KMS-11 (cell line): Measurements from ENCODE around the gene EXD1.

Experiments used
- H2AFZ ChIP-seq: fragments of 200-600 bp; sonication (generic); 2 replicates; pipeline ENCODE4 v1.6.1; 2016; ENCODE audit warnings: antibody characterized with exemption, mixed run types, low read depth
- H3K27ac ChIP-seq: fragments of 200-600 bp; sonication (generic); 2 replicates; pipeline ENCODE4 v1.6.1; 2016; ENCODE audit warnings: mild to moderate bottlenecking, mixed run types
- H3K27me3 ChIP-seq: fragments of 200-600 bp; sonication (generic); 2 replicates; pipeline ENCODE4 v1.6.1; 2017; ENCODE audit warnings: mild to moderate bottlenecking, low read depth, mixed run types, moderate library complexity; ENCODE audit not compliant: insufficient read depth
- H3K36me3 ChIP-seq: fragments of 200-600 bp; sonication (generic); 2 replicates; pipeline ENCODE4 v1.6.1; 2017; ENCODE audit warnings: mild to moderate bottlenecking, mixed run types; ENCODE audit not compliant: insufficient read depth
- H3K4me1 ChIP-seq: fragments of 200-600 bp; sonication (generic); 2 replicates; pipeline ENCODE4 v1.6.1; 2016; ENCODE audit warnings: mild to moderate bottlenecking, low read depth, mixed run types; ENCODE audit not compliant: poor library complexity, severe bottlenecking
- H3K4me2 ChIP-seq: fragments of 200-600 bp; sonication (generic); 2 replicates; pipeline ENCODE4 v1.7.0; 2016; ENCODE audit warnings: mild to moderate bottlenecking, mixed run types
- H3K4me3 ChIP-seq: fragments of 200-600 bp; sonication (generic); IDR thresholded peaks from 2 replicates; pipeline ENCODE4 v1.6.1; 2017; ENCODE audit warnings: low read depth, low read length, mixed read lengths; ENCODE audit not compliant: insufficient read depth
- H3K79me2 ChIP-seq: fragments of 200-600 bp; sonication (generic); 2 replicates; pipeline ENCODE4 v1.6.1; 2016; ENCODE audit warnings: low read depth, mixed run types; ENCODE audit not compliant: insufficient read depth
- H3K9ac ChIP-seq: fragments of 200-600 bp; sonication (generic); 2 replicates; pipeline ENCODE4 v1.6.1; 2016; ENCODE audit warnings: mild to moderate bottlenecking, mixed run types
- H4K20me1 ChIP-seq: fragments of 200-600 bp; sonication (generic); 2 replicates; pipeline ENCODE4 v1.6.1; 2016; ENCODE audit warnings: mild to moderate bottlenecking, mixed run types; ENCODE audit not compliant: insufficient read depth
- TF ChIP-seq, protein P1 (sequence below): fragments of 200-600 bp; sonication (generic); conservative IDR thresholded peaks from 2 replicates; pipeline ENCODE4 v1.6.1; 2017; ENCODE audit warnings: low read depth, mild to moderate bottlenecking, antibody characterized with exemption, low read length, moderate library complexity, mixed read lengths

EXD1 gene

DNA sequence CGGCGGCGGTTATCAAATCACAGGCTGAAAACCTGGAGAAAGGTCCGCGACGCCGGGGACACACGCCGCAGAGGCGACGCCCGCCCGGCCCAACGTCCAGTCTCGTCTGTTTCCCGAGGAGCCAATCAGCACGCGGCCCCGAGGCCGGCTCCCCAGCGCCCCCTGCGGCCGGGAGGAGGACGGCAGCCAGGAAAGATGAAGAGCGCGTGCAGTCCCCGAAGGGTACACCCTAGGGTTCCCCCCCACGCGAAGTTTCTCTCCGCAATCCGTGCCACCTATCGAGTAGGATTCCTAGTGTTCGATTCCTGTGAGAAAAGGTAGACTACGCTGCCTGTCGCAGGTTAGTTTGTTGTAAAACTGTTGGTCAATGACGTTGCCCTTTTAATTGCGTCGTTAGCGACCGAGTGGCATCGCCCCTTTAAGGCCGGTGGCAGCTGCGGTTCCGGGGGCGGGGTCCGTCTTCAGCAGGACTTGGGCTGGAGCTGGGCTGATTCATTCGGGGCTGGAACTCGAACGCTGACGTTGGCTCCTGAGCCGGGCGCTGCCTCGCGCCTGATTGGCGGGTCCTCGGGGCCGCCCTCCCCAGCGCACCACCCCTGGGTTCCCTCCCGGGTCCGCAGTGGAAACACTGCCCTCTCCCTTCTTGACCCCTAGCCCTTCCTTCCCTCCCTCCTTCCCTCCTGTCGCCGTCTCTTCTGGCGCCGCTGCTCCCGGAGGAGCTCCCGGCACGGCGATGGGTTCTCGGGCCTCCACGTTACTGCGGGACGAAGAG, at the start of gene EXD1, which contains the start of gene CHP1:
EXD1 (minus strand) TSS at position 108 of the 772 bp plus-strand sequence. CDS start 4,182 bp downstream, outside the sequence.
CHP1 (plus strand) TSS at position 619 of the 772 bp plus-strand sequence; CDS start at position 734, 115 bp downstream.
- peak within 1 kb of the TSS; percentile 82 for H3K9ac ChIP-seq
- no peak within 1 kb of the TSS for H3K4me3 ChIP-seq
- H3K27ac ChIP-seq, result peak within 1 kb of the TSS; percentile 64
- TF ChIP-seq, protein P1, sequence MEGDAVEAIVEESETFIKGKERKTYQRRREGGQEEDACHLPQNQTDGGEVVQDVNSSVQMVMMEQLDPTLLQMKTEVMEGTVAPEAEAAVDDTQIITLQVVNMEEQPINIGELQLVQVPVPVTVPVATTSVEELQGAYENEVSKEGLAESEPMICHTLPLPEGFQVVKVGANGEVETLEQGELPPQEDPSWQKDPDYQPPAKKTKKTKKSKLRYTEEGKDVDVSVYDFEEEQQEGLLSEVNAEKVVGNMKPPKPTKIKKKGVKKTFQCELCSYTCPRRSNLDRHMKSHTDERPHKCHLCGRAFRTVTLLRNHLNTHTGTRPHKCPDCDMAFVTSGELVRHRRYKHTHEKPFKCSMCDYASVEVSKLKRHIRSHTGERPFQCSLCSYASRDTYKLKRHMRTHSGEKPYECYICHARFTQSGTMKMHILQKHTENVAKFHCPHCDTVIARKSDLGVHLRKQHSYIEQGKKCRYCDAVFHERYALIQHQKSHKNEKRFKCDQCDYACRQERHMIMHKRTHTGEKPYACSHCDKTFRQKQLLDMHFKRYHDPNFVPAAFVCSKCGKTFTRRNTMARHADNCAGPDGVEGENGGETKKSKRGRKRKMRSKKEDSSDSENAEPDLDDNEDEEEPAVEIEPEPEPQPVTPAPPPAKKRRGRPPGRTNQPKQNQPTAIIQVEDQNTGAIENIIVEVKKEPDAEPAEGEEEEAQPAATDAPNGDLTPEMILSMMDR, result peak; percentile 91
- H2AFZ ChIP-seq, result peak within 1 kb of the TSS; percentile 70
- H3K27me3 ChIP-seq, result no peaks in the 10 kb centered on the region
- H4K20me1 ChIP-seq, result no peaks in the 10 kb centered on the region
- no peaks in the 10 kb centered on the region for H3K36me3 ChIP-seq
- peaks cover 18% of the 10 kb centered on the region for H3K4me1 ChIP-seq
- H3K79me2 ChIP-seq, result peaks cover 13% of the 10 kb centered on the region
- H3K4me2 ChIP-seq, result peak within 1 kb of the TSS; percentile 79

- Histone ChIP-seq H2AFZ (no peak overlapping the region), H3K27me3 (no peaks in the 10 kb centered on the region), H3K27ac (no peak overlapping the region), H3K4me2 (no peak overlapping the region), H3K4me1 (peaks cover 8% of the 10 kb centered on the region), H3K4me3 (no peak overlapping the region), H3K9ac (no peak overlapping the region), H3K36me3 (no peaks in the 10 kb centered on the region), H4K20me1 (no peaks in the 10 kb centered on the region), H3K79me2 (peaks cover 10% of the 10 kb centered on the region)
- TF ChIP-seq, protein P1, result no peak
Observed at GRCh38 chr15:41279535-41280283, 49.2 kb upstream of the EXD1 start.

DNA sequence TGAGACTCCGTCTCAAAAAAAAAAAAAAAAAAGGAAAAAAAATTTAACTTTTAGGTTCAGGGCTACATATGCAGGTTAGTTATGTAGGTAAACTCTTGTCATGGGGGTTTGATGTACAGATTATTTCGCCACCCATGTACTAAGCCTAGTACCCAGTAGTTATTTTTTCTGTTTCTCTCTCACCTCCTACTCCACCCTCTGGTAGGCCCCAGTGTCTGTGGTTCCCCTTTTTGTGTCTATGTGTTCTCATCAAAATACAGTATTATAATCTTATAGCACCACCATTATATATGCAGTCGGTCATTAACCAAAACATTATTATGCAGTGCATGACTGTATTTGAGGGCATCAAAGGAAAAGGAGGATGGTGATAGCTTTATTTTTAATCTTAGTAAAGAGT, 47.8 kb upstream of the EXD1 start:
- Histone ChIP-seq H3K36me3 (no peaks in the 10 kb centered on the region; the same call in 1 of the 2 replicates), H3K4me3 (no peak overlapping the region), H3K27me3 (no peaks in the 10 kb centered on the region), H4K20me1 (no peaks in the 10 kb centered on the region), H3K9ac (no peak overlapping the region), H3K4me1 (peaks cover 5% of the 10 kb centered on the region), H3K79me2 (no peaks in the 10 kb centered on the region), H3K27ac (no peak overlapping the region), H3K4me2 (no peak overlapping the region), H2AFZ (no peak overlapping the region)
- TF ChIP-seq, protein P1, result no peak

GRCh38 chr15:41276831-41277230, 46.3 kb upstream of the EXD1 start:
- Histone ChIP-seq H3K79me2 (no peaks in the 10 kb centered on the region), H3K27ac (no peak overlapping the region), H3K9ac (no peak overlapping the region), H3K4me3 (no peak overlapping the region), H3K36me3 (no peaks in the 10 kb centered on the region; the same call in 1 of the 2 replicates), H2AFZ (no peak overlapping the region), H4K20me1 (no peaks in the 10 kb centered on the region), H3K4me1 (no peaks in the 10 kb centered on the region), H3K27me3 (no peaks in the 10 kb centered on the region), H3K4me2 (no peak overlapping the region)
- TF ChIP-seq, protein P1, result no peak
